Activated CD4-positive, alpha-beta T cell treated with anti-CD3 and anti-CD28 coated beads for 36 hours (primary cell): ENCODE data around the gene ALX3. TPM values are rescaled to one million over a fixed set of nuclear protein-coding genes. Genes with fewer than 3 reads are reported as not detected.

Source experiments
- ATAC-seq: fragments of 200-7000 bp; cut with Tn5 transposase; one replicate; pipeline ENCODE4 v1.10.0; 2021; ENCODE audit warnings: mild to moderate bottlenecking, moderate library complexity
- CTCF ChIA-PET: fragments of 350-600 bp; sonication (Branson Sonifier 250); formaldehyde crosslinking; loops from one replicate; lab custom pipeline; 2021; ENCODE audit warnings: antibody characterized with exemption; lab: Charles Lee
- POLR2A ChIA-PET: fragments of 350-600 bp; sonication (Branson Sonifier 250); formaldehyde crosslinking; loops from one replicate; lab custom pipeline; 2021; ENCODE audit warnings: antibody characterized with exemption, inconsistent platforms; lab: Charles Lee
- DNase-seq: peaks from one replicate; pipeline ENCODE4 v3.0.0-alpha.2; 2020
- H3K27ac Mint-ChIP-seq: one replicate; pipeline ENCODE4 v1.8.0; 2021; ENCODE audit warnings: mixed read lengths
- H3K27me3 Mint-ChIP-seq: one replicate; pipeline ENCODE4 v1.8.0; 2021; ENCODE audit warnings: mixed read lengths
- H3K36me3 Mint-ChIP-seq: one replicate; pipeline ENCODE4 v1.8.0; 2021; ENCODE audit warnings: low read depth, mixed read lengths
- H3K4me1 Mint-ChIP-seq: one replicate; pipeline ENCODE4 v1.8.0; 2021; ENCODE audit warnings: mixed read lengths
- H3K4me3 Mint-ChIP-seq: one replicate; pipeline ENCODE4 v1.8.0; 2021; ENCODE audit warnings: mild to moderate bottlenecking, moderate library complexity, mixed read lengths
- H3K9me3 Mint-ChIP-seq: one replicate; pipeline ENCODE4 v1.8.0; 2021; ENCODE audit warnings: low read depth, mixed read lengths
- intact Hi-C, 2 experiments: fragments of 100-400 bp; cut with DNase I in 1 of 2; cut with micrococcal nuclease in 1 of 2; formaldehyde crosslinking; loops; one replicate each; pipeline versions ENCODE4 v1.14.2 to v1.15.1; 2022 to 2024; cut with DNase I, micrococcal nuclease
- total RNA-seq, 2 experiments: library from RNA; stranded (reverse); gene quantifications; one replicate each; pipeline ENCODE4 v1.2.3, GENCODE V29; 2021

Gene ALX3
- total RNA-seq, 2 experiments from 2014 or later: not detected

DNA sequence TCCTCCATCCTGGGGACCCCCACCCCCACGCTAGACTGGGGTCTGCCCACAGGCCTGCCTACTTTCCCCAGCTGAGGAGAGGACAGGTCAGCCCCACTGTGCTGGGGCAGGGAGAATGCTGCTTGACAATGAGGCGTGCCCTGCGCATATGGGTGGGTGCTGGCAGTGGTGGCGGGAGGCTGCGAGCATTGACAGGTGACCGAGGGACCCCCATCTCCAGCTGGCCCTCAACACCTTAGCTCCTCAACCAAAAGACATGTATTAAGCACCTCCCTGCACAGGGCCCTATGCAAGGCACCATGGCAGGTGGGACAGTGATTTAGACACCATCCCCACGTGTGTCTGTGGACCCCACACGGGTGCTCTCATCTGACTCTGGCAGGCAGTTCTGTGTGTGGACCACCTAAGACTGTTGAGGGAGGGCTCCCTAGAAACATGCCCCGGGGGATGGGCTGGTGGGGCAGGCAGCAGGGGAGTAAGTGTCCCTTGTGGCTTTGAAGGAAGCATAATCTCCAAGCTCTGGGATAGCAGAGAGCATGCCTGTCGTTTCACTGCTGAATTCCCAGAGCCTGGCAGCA is 18.4 kb upstream of the ALX3 start:
- ChIA-PET POLR2A (no interaction called here), CTCF (interaction anchor here (0.6 to 6.9 kb wide), 15 partner anchors 8 to 407 kb away, joined by 3 to 128 read pairs (median 5); no protein-coding TSS in a partner anchor)
- DNase-seq (no peak), ATAC-seq (no peak)
- H3K27me3 Mint-ChIP-seq: peaks cover 37% of the 10 kb centered on the region
- H3K27ac Mint-ChIP-seq: no peak overlapping the region
- intact Hi-C loops: loop anchor here (1.0 kb wide), 1 partner anchor 17 kb away; no protein-coding TSS in a partner anchor
- no peaks in the 10 kb centered on the region for H3K9me3 Mint-ChIP-seq
- H3K4me3 Mint-ChIP-seq: no peak overlapping the region
- no peaks in the 10 kb centered on the region for H3K36me3 Mint-ChIP-seq
- peaks cover 8% of the 10 kb centered on the region for H3K4me1 Mint-ChIP-seq

DNA sequence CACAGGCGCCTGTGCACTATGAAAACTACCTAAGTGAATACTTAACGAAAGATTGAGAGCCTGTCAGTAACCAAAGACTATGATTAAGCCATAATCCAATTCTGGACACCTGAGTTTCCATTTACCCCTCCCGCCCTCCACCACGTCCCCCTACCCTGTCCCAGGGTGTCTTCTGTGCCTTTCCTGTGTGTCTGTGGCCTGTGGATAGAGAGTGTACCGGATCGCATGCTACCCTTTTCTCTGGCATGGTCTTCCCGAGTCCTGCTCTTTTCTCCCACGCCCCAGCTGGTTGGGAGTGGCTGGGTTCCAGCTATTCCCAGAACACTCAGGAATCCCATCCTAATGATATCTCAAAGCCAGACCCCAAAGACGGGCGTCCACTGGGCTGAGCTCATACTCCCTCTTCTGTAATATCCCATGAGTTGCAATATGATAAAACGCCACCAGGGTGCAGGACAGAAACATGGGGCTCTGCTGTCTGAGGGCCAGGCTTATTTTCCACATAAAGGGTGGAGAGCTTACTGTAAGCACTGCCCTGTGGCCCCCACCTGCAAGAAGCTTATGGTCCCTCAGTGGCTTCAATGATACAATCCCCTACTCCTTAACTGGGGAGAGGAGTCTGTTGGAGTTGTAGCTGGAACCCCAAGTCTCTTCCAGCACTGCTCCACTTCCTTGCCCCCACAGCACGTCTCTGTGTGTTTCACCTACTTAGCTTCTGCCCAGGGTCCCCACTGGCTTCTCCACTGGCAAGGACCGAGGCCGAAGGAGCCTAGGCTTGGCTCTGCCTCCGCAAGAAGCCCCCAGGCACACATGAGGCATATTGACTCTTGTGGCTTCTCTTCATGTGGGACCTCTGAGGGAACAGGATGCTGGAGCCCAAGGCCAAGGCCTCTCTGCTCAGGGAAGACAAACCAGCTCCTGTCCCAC is 17.6 kb upstream of the ALX3 start:
- no peak overlapping the region for H3K4me3 Mint-ChIP-seq
- intact Hi-C loops: loop anchor here (1.0 kb wide), 1 partner anchor 18 kb away; no protein-coding TSS in a partner anchor
- POLR2A ChIA-PET: interaction anchor here (0.6 to 0.7 kb wide), 2 partner anchors 149 to 311 kb away, joined by 3 read pairs; no protein-coding TSS in a partner anchor
- no peak overlapping the region for H3K27ac Mint-ChIP-seq
- ATAC-seq: peak; percentile 66
- peak; percentile 69 for DNase-seq
- H3K27me3 Mint-ChIP-seq: peaks cover 42% of the 10 kb centered on the region
- H3K36me3 Mint-ChIP-seq: no peaks in the 10 kb centered on the region
- H3K9me3 Mint-ChIP-seq: no peaks in the 10 kb centered on the region
- H3K4me1 Mint-ChIP-seq: peaks cover 13% of the 10 kb centered on the region
- CTCF ChIA-PET: interaction anchor here (0.6 to 6.9 kb wide), 22 partner anchors 9 to 408 kb away, joined by 3 to 128 read pairs (median 4); no protein-coding TSS in a partner anchor

DNA sequence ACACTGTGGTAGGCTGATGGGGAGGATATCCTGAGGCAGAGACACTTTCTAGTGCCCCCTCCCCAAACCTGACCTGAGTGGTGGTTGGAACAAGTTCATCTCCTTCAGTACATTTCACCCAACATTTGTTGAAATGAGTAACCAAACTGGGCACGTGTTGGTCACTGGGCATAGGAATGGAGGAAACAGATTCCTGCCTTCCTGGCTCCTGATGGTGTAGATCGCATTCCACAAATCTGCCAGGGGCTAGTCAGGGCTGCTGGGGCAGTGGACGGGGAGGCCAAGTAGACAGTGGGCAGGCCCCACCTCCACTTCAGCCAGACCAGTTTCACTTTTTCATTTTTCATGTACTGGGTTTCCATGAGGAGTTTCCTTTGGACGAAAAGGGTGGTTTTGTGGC is 16.5 kb upstream of the ALX3 start:
- Mint-ChIP-seq H3K9me3 (no peaks in the 10 kb centered on the region), H3K4me3 (no peak overlapping the region)
- DNase-seq: no peak

DNA sequence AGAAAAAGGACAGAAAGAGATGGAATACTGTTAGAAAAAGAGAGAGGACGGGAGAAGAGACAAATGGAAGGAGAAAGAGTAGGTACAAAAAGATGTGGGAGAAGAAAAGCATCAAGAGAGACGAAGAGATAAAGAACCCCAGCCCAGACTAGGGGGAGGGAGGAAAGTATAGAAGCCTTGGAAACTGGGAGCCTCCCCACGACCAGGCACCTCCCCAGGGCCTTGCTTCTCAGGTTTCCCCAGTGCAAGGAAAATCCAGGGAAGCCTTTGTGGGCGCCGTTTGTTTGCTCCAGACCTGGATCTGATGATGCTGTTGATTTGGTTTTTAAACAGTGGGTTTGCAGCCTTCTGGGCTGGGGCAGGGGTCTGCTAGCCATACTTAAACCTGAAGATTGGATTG is 15.2 kb upstream of the ALX3 start:
- DNase-seq (no peak), ATAC-seq (no peak)
- intact Hi-C loops: no loop called here
- H3K27ac Mint-ChIP-seq: no peak overlapping the region
- ChIA-PET POLR2A (no interaction called here), CTCF (interaction anchor here (0.7 kb wide), 1 partner anchor 57 kb away, joined by 3 read pairs; no protein-coding TSS in a partner anchor)
- no peak overlapping the region for H3K4me3 Mint-ChIP-seq
- peaks cover 53% of the 10 kb centered on the region for H3K27me3 Mint-ChIP-seq
- no peaks in the 10 kb centered on the region for H3K36me3 Mint-ChIP-seq
- no peaks in the 10 kb centered on the region for H3K9me3 Mint-ChIP-seq
- H3K4me1 Mint-ChIP-seq: peaks cover 13% of the 10 kb centered on the region

More for the DNA sequence above, 16.5 kb upstream of the ALX3 start:
- ChIA-PET POLR2A (no interaction called here), CTCF (interaction anchor here (0.9 to 6.9 kb wide), 4 partner anchors 17 to 27 kb away, joined by 3 to 128 read pairs (median 8); no protein-coding TSS in a partner anchor)
- no peak for ATAC-seq
- intact Hi-C loops: no loop called here
- peaks cover 50% of the 10 kb centered on the region for H3K27me3 Mint-ChIP-seq
- H3K4me1 Mint-ChIP-seq: peaks cover 13% of the 10 kb centered on the region
- H3K36me3 Mint-ChIP-seq: no peaks in the 10 kb centered on the region
- H3K27ac Mint-ChIP-seq: no peak overlapping the region

DNA sequence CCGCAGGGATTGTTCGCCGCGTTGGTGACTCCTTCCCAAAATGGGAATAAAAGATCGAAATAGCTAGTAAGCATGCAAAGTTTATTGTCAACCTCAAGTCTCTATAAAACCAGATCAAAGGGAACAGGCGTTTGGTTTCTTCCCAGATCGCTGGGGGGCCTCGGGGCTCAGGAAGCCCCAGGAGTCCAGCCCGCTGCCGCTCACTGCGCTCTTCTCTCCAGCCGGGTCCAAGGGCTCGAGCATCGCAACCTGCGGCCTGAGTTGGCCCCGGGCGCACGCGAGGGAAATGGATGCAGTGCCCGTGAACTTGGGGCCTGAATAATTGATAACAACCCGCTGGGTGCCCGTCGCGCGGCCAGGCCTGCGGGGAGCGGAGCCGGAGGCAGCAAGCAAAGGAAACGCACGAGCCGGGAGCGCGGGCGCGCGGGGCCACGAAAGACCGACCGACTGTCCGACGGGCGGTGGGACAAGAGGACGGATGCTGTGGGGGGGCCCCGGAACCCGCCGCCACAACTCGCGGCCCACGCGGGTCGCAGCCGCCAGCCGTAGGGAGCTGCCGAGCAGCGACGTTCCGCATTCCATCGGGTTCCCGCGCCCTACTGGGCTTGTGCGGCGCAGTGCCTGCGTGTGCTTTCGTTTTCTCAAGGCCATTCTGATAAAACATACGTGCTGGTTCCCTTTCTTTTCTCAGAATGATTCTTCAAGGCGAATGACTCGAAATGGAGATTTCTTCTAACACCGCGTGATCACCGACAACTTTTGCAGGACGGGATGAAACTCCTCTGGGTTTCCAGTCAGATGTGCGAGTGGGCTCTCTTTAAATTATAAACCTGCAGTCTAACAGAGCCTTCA is 14.0 kb upstream of the ALX3 start:
- Mint-ChIP-seq H3K4me1 (peaks cover 13% of the 10 kb centered on the region), H3K36me3 (no peaks in the 10 kb centered on the region), H3K27ac (peak overlapping the region; percentile 21), H3K4me3 (peak overlapping the region; percentile 63), H3K27me3 (peaks cover 54% of the 10 kb centered on the region), H3K9me3 (no peaks in the 10 kb centered on the region)
- intact Hi-C loops: loop anchor here in 1 of 2 experiments (1.0 kb wide), 2 partner anchors 16 to 49 kb away; no protein-coding TSS in a partner anchor
- CTCF ChIA-PET: interaction anchor here (0.9 to 4.1 kb wide), 4 partner anchors 21 to 32 kb away, joined by 3 to 29 read pairs (median 4); no protein-coding TSS in a partner anchor
- DNase-seq (peak; percentile 68), ATAC-seq (peak; percentile 76)
- POLR2A ChIA-PET: no interaction called here

DNA sequence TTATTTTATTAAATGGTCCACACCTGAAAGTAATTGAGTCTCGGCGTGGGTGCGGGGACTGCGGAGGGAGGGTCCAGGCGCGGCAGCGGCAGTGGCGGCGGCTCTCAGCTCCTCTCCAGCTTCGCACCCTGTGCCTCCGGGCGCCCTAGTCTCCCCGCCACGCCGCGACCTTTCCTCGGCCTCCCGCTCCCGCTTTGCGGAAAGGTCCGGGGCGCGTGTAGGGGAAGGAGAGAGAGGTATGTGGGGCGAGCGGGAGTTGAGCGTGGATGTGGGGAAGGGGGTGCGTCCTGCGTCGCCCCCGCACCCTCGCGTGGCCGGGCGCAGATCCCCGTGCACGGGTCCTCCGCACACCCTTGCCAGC is 13.4 kb upstream of the ALX3 start:
- no peak overlapping the region for H3K27ac Mint-ChIP-seq
- intact Hi-C loops: loop anchor here (1.0 to 2.0 kb wide), 3 partner anchors 15 to 49 kb away; no protein-coding TSS in a partner anchor
- H3K4me1 Mint-ChIP-seq: peaks cover 13% of the 10 kb centered on the region
- no peaks in the 10 kb centered on the region for H3K36me3 Mint-ChIP-seq
- ChIA-PET POLR2A (interaction anchor here (0.6 kb wide), 1 partner anchor 33 kb away, joined by 3 read pairs; no protein-coding TSS in a partner anchor), CTCF (interaction anchor here (0.9 to 4.1 kb wide), 4 partner anchors 21 to 31 kb away, joined by 3 to 29 read pairs (median 4); no protein-coding TSS in a partner anchor)
- H3K27me3 Mint-ChIP-seq: peaks cover 57% of the 10 kb centered on the region
- no peaks in the 10 kb centered on the region for H3K9me3 Mint-ChIP-seq
- DNase-seq: peak; percentile 35
- ATAC-seq: no peak
- H3K4me3 Mint-ChIP-seq: peak overlapping the region; percentile 63

DNA sequence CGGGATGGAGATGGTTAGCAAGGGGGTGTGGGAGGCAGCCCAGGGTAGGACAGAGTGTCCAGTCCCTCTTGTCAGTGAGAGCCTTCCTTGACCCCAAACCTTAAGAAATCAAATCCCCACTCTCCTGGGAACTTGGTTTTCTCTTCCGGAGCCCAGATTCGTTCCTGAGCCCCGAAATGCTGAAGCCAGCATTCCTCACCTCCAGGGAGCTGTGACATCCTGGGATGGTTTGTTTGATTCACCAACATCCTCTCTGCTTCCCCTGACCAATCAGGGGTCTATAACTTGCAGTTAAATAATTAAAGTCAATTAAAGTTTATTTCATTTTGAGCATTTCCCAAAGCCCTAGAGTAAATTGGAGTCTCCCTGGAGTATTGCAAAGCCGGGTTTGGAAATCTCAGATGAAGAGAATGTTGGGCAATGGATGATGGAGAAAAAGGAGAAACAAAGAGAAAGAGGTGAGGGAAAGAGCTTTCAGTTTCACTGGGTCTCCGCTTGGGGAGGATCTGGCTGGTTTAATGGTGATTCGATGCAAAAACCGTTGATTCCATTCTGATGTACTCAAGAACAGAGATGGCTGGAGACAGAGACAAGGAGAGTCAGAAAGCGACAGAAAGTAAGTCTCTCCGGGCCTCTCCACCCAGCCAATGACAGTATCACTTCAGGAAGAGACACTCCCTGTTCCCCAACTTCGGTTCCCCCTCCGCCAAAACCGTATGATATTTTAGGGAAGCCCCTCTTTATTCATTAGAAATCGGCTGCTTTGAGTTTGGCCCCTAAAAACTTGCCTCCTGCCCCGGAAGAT is 12.8 kb upstream of the ALX3 start:
- Mint-ChIP-seq H3K9me3 (no peaks in the 10 kb centered on the region), H3K36me3 (no peaks in the 10 kb centered on the region), H3K4me1 (peaks cover 13% of the 10 kb centered on the region), H3K27ac (peak overlapping the region; percentile 59), H3K4me3 (peak overlapping the region; percentile 63), H3K27me3 (peaks cover 62% of the 10 kb centered on the region)
- POLR2A ChIA-PET: interaction anchor here (0.6 to 0.7 kb wide), 3 partner anchors 11 to 33 kb away, joined by 3 read pairs; partner anchors contain the start of gene ALX3
- CTCF ChIA-PET: interaction anchor here (0.9 to 4.1 kb wide), 5 partner anchors 10 to 30 kb away, joined by 3 to 29 read pairs (median 4); no protein-coding TSS in a partner anchor
- peak; percentile 45 for ATAC-seq
- peak; percentile 18 for DNase-seq
- intact Hi-C loops: loop anchor here in 1 of 2 experiments (2.0 kb wide), 1 partner anchor 14 kb away; no protein-coding TSS in a partner anchor

DNA sequence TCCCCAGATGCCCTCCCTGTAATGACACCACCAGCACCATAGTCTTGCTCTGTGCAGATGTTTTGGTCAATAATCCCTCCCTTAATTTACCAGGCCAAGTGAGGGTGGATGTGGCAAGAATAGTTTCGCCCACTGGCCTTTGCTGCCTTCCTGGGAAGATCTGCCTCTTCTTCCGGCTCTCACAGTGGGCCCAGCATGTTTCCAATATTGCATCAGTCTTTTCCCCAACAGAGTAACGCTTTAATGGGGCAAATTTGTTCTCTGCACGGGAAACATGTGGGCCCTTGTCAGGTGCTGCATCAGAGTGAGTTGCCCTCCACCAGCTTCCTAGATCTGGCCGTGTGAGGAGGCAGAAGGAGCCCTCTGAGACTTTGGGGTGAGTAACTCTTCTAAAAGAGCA is 12.0 kb upstream of the ALX3 start:
- intact Hi-C loops: loop anchor here in 1 of 2 experiments (2.0 kb wide), 1 partner anchor 14 kb away; no protein-coding TSS in a partner anchor
- DNase-seq: no peak
- CTCF ChIA-PET: interaction anchor here (1.1 to 4.1 kb wide), 5 partner anchors 9 to 380 kb away, joined by 3 to 29 read pairs (median 8); no protein-coding TSS in a partner anchor
- H3K27ac Mint-ChIP-seq: no peak overlapping the region
- H3K4me3 Mint-ChIP-seq: no peak overlapping the region
- H3K27me3 Mint-ChIP-seq: peaks cover 58% of the 10 kb centered on the region
- H3K36me3 Mint-ChIP-seq: no peaks in the 10 kb centered on the region
- ATAC-seq: no peak
- peaks cover 13% of the 10 kb centered on the region for H3K4me1 Mint-ChIP-seq
- H3K9me3 Mint-ChIP-seq: no peaks in the 10 kb centered on the region
- POLR2A ChIA-PET: no interaction called here

DNA sequence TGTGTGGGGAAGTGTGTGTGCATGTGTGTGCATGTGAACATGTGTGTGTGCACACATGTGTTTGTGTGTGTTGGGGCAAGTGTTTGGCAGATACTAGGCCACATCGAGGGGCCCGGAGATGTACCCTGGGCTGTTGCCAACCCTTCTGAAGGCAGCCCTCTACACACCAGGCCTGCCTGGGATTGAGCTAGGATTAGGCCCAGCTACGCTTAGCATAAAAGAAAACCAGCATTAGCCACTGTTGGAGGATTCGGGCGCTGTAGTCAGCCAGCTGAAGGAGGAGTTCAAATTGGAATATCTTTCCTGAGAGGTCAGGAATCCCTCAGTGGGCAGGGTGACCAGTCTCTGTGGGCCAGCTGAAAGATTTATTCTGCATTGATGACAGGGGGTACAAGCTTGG is 10.6 kb upstream of the ALX3 start:
- Mint-ChIP-seq H3K4me3 (no peak overlapping the region), H3K27me3 (peaks cover 49% of the 10 kb centered on the region), H3K27ac (no peak overlapping the region), H3K36me3 (no peaks in the 10 kb centered on the region), H3K4me1 (peaks cover 13% of the 10 kb centered on the region), H3K9me3 (no peaks in the 10 kb centered on the region)
- intact Hi-C loops: no loop called here
- ChIA-PET CTCF (interaction anchor here (1.1 to 4.1 kb wide), 8 partner anchors 8 to 31 kb away, joined by 3 to 29 read pairs (median 7); no protein-coding TSS in a partner anchor), POLR2A (interaction anchor here (0.6 kb wide), 1 partner anchor 584 kb away, joined by 3 read pairs; no protein-coding TSS in a partner anchor)
- DNase-seq (no peak), ATAC-seq (no peak)
